Measurements from ENCODE around the gene ELK4.
A peak's percentile ranks its signal among the peaks of the same experiment; 100 is the strongest.

ELK4 gene

GRCh38 chr1:205580140-205580922 is 51.5 kb downstream of the ELK4 start:
- DNase-seq, result no peak

DNA sequence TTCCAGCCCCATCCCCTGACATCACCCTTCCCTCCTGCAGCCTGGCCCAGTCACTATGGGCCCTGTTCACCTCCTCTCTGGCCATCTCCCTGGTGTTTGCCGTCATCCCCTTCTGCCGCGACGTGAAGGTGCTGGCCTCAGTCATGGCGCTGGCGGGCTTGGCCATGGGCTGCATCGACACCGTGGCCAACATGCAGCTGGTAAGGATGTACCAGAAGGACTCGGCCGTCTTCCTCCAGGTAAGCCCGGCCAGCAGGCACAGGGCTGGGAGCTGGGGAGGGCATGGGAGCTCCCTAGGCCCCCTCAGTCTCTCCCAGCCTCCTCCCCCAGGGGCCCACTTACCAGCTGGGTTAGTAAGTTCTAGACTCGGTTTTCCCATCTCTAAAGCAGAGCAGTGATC is 52.1 kb downstream of the ELK4 start:
- DNase-seq, result no peak

DNA sequence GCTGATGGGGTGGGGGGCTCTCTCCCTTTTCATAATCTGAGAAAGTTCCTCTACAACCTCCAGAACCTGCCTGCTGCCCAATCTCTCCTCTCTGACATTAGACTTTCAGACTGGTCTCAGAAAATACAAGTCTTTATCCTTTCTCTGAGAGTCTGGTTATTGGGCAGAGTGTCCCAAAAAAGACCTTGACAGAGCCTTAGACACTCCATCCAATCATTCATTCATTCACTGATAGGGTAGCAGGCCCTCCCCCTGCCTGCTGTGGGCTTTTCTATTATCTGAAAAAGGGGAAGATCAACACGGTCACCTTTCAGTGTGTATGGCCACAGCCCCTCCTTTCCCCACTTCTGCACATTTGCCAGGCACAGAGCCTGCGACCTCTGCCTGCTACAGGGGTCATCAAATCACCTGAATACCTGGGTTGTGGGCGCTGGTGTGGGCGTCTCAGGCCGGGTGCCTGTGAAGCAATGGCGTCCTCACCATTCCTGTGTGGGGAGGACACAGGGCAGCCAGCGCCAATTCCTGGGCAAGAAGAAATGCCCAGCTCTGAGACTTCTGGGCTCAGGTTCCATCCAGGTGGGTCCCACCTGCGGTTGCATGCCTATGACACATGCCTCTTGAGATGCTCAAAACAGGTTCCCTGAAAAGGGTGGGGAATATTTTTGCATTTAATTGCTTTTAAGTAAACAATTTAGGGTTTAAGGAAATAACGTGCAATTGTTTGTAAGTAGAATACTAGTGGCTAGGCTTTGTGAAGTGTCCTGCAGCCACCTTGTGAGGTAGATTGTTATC is 52.8 kb downstream of the ELK4 start:
- no peak for DNase-seq

GRCh38 chr1:205577874-205578658 is 53.7 kb downstream of the ELK4 start:
- DNase-seq, result no peak

DNA sequence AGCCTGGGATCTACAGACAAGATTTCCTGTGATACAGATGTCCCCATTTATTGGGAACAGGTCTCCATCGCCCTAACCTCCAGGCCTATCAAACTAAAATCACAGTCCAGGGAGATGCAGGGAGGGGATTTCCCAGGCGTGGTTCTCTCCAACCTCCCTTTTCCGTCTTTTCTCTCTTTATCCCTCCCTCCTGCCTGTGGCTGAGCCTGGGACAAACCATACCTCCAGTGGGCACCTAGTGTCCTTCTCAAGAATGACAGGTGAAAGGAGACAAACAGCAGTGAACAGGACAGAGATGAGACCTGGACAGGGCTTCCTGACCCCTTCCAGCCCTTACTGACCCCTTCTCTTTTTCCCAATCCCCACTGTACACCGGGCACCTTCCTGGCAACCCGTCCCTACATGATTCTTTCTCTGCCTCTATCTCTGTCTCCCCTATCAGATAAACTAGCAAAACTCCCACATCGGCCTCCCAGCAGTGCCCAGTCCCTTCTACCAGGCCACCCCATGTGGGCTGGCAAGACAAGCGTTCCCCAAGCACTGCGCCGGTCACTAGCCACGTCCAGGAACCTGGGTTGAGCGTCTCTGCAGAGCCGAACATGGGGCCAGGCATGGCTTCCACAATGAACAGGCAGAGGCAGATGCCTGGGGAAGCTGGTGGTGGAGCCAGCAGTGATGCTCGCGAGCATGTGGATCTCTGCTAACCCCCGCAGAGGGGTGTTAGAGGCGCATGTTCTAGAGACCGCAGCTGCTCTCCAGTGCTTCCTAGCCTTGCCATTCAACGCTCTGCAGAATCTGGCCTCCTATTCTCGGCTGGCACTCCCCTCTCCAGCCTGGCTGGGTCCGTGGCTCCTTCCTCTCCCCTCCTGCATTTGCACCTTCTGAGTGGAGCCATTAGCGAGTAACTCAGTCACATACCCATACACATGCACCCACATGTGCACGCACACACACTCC is 54.7 kb downstream of the ELK4 start:
- DNase-seq, result no peak

- no peak for DNase-seq
Observed at GRCh38 chr1:205576011-205576410, 55.8 kb downstream of the ELK4 start.

- DNase-seq, result no peak
Observed at GRCh38 chr1:205575294-205575885, 56.4 kb downstream of the ELK4 start.

DNA sequence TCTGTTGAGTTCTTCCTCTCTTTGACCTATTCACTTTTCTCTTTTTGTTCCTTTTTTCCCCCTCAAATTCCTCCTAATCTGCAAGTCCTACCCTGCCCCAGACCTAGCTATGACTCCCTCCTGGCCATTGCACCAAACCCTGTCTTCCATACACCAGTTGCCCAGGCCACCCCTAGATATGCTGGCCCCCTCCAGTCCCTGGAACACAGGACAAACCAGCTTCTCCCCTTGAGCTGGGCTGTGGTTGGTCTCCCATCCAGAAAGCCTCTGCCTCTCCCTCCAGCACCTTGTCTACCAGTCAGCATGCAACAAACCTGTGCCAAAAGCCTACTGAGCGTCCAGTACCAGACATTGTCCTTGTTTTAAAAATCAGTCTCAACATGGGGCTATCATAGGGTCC is 59.4 kb downstream of the ELK4 start:
- DNase-seq, result no peak

GRCh38 chr1:205571747-205572146 is 60.1 kb downstream of the ELK4 start:
- no peak for DNase-seq

DNA sequence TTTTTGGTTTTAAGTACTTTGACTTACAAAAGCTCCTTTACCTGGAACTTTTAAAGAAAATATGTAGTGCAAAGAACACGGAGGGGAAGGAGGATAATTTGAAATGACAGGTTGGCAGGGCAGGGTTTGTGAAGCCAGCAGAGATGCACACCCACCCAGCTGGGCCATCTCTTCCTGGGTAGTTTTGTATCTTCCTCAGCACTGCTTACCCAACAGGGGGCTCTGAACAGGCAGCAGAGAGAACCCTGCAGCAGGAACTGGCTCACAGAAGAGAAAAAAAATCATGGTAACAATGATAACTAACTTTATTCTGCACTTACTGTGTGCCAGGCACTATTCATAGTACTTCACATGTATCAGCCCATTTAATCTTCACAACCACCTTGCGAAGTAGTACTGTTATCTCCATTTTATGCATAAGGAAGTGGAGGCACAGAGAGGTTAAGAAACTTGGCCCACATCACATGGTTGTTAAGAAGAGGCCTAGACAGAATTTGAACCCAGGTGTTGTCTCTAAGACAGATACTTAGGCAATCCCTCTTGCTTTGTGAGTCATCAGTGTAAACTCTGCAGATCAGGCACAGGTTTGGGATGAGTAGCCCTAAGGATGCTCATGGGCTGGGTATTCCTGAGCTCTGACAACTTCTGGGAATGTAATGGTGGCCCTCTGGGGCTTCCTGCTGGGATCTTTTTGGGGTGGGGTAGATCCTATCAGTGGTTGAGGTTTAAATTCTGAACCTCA is 60.8 kb downstream of the ELK4 start:
- no peak for DNase-seq

- DNase-seq, result no peak
Observed at GRCh38 chr1:205570173-205570501, 61.7 kb downstream of the ELK4 start.

GRCh38 chr1:205569411-205570172 is 62.2 kb downstream of the ELK4 start:
- no peak for DNase-seq

- no peak for DNase-seq
Observed at GRCh38 chr1:205568469-205569361, 63.1 kb downstream of the ELK4 start.

DNA sequence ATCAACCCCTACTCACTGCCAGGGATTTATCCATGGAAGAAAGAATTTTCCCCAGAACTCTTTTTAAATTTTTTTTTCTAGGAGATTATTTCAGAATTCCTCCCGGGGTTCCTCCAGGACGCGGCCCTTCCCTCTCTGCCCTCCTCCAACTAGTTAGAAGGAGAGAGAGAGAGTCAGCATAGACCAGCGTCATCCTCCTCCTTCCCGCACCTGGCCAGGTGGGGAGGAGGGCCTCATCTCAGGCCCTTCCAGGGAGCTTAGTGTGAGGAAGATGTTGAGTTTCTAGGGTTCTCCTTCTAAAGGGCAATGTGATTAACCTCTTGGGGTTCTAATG is 63.7 kb downstream of the ELK4 start:
- DNase-seq, result no peak

- DNase-seq, result no peak
Observed at GRCh38 chr1:205567716-205568115, 64.1 kb downstream of the ELK4 start.

GRCh38 chr1:205565799-205566198 is 66.0 kb downstream of the ELK4 start:
- DNase-seq, result peak in 1 of 2 experiments; percentile 16

- DNase-seq, result no peak
Observed at GRCh38 chr1:205563927-205564441, 67.8 kb downstream of the ELK4 start.

DNA sequence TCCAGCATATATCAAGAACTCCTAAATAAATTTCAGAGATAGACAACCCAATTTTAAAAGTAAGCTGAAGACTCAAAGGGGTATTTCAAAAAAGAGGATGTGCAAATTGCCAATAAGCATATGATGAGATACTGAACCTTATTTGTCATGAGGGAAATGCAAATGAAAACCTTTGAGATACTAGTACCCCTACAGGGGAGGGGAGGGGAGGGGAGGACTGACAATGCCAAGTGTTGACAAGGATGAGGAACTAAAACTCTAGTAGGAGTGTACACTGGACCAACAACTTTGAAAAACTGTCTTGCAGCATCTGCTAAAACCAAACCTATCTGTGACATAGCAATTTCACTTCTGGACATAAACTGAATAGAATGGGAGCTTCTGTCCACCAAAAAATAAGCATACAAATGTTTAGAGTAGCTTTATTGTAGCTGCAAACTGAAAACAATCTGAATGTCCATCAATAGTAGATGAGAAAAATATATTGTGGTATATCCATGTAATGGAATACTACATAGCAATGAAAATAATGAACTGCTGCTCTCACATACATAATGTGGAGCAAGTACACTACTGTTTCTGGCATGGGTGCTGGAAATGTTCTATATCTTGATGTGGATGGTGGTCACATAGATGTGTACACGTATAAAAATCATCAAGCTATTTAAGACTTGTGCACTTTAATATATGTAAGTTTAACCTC is 70.2 kb downstream of the ELK4 start:
- no peak for DNase-seq
